Prostate gland (tissue), 2 donors: ENCODE measurements around the gene IFNB1. TPM values are rescaled to one million over a fixed set of nuclear protein-coding genes. Genes with fewer than 3 reads are reported as not detected.

Experiments
- DNase-seq: peaks from one replicate; pipeline ENCODE4 v3.0.0-alpha.2; 2019; ENCODE audit warnings: low spot score
- H3K27ac ChIP-seq, 2 donors: fragments of 200-600 bp; sonication (generic); 2 replicates each; pipeline ENCODE4 v1.5.1; 2017 to 2019
- H3K27me3 ChIP-seq: fragments of 200-600 bp; sonication (generic); replicated peaks from 2 replicates; pipeline ENCODE4 v1.5.1; 2019; ENCODE audit not compliant: insufficient read depth
- H3K36me3 ChIP-seq, 2 donors: fragments of 200-600 bp; sonication (generic); 1 replicate in 1 of 2; 2 replicates in 1 of 2; pipeline versions ENCODE4 v1.5.1 to v1.8.1; 2017 to 2019
- H3K4me1 ChIP-seq: fragments of 200-600 bp; sonication (generic); replicated peaks from 2 replicates; pipeline ENCODE4 v1.5.1; 2019
- H3K4me3 ChIP-seq, 2 donors: fragments of 200-600 bp; sonication (generic); 2 replicates each; pipeline ENCODE4 v1.5.1; 2017 to 2019
- H3K9me3 ChIP-seq: fragments of 200-600 bp; sonication (generic); 2 replicates; pipeline ENCODE4 v1.5.1; 2017
- POLR2A ChIP-seq: fragments of 450-650 bp; IDR thresholded peaks from one replicate; pipeline ENCODE4 v1.6.1; 2016; ENCODE audit warnings: antibody characterized with exemption, mild to moderate bottlenecking
- POLR2AphosphoS5 ChIP-seq: sonication (generic); formaldehyde crosslinking; IDR thresholded peaks from one replicate; pipeline ENCODE4 v1.6.1; 2017; ENCODE audit warnings: antibody characterized with exemption
- WGBS: methylation state at CpG from one replicate; pipeline ENCODE4 v1.1.5; 2018; 5-methylcytosine and 5-hydroxymethylcytosine counted together
- intact Hi-C: fragments of 100-400 bp; cut with DNase I; formaldehyde crosslinking; loops from one replicate; pipeline ENCODE4 v1.14.2; 2022
- total RNA-seq, 2 donors: library from RNA; depleted of rRNA; stranded (reverse); fragments of >200 nt; gene quantifications; one replicate each; pipeline ENCODE4 v1.1.0, GENCODE V29; 2016
- TF ChIP-seq, protein P1 (sequence below), 4 experiments: fragments of 200-600 bp in 2 of 4; fragments of 450-650 bp in 2 of 4; sonication (generic) in 2 of 4; IDR thresholded peaks; 1 replicate in 3 of 4; 2 replicates in 1 of 4; pipeline ENCODE4 v1.5.1; 2016 to 2019; ENCODE audit warnings: antibody characterized with exemption in 4 of 4, mild to moderate bottlenecking in 2 of 4, moderate library complexity in 2 of 4

The IFNB1 gene
- total RNA-seq: not detected

- DNase-seq: no peak
- Histone ChIP-seq H3K27me3 (no peaks in the 10 kb centered on the region), H3K36me3 (no peaks in the 10 kb centered on the region), H3K4me3 (no peak within 1 kb of the TSS), H3K27ac (no peak within 1 kb of the TSS), H3K4me1 (no peaks in the 10 kb centered on the region), H3K9me3 (no peaks in the 10 kb centered on the region)
- intact Hi-C loops: no loop called here
- WGBS: 92% methylated on average over 3 of the region's 3 CpGs
- no peak for TF ChIP-seq POLR2A
- TF ChIP-seq, protein P1, sequence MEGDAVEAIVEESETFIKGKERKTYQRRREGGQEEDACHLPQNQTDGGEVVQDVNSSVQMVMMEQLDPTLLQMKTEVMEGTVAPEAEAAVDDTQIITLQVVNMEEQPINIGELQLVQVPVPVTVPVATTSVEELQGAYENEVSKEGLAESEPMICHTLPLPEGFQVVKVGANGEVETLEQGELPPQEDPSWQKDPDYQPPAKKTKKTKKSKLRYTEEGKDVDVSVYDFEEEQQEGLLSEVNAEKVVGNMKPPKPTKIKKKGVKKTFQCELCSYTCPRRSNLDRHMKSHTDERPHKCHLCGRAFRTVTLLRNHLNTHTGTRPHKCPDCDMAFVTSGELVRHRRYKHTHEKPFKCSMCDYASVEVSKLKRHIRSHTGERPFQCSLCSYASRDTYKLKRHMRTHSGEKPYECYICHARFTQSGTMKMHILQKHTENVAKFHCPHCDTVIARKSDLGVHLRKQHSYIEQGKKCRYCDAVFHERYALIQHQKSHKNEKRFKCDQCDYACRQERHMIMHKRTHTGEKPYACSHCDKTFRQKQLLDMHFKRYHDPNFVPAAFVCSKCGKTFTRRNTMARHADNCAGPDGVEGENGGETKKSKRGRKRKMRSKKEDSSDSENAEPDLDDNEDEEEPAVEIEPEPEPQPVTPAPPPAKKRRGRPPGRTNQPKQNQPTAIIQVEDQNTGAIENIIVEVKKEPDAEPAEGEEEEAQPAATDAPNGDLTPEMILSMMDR (IDR thresholded peaks at IDR 0.05): no peak
- no peak for TF ChIP-seq POLR2AphosphoS5
Measured at GRCh38 chr9:21077781-21078180, at the start of gene IFNB1. Gene IFNB1 (minus strand): TSS chr9:21077942. CDS start chr9:21077869, 73 bp downstream.

GRCh38 chr9:21121595-21122251, 44.0 kb upstream of the IFNB1 start:
- intact Hi-C loops: no loop called here
- no peaks in the 10 kb centered on the region for H3K36me3 ChIP-seq
- 87% methylated on average over 4 of the region's 4 CpGs for WGBS

DNA sequence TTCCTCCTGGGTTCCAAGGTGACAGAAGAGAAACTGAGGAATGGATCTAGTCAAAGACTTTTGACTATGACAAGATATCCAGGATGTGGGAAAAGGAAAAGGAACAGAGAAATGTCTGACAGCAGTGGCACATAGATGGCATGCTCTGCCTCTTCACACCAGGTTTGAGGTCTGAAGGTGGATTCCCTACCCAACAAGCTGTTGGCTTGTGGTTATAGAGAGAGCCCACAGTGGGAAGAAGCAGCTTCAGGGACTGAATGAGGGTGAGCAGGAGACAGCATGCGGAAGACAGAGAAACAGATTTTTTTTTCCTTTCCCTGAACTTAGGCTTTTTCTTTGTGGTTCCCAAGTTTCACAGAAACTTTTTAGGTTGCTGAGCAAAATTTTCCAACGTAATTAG, 43.3 kb upstream of the IFNB1 start:
- H3K9me3 ChIP-seq: no peaks in the 10 kb centered on the region
- intact Hi-C loops: no loop called here
- no peaks in the 10 kb centered on the region for H3K4me1 ChIP-seq
- WGBS: 74% methylated on average over 2 of the region's 2 CpGs
- H3K36me3 ChIP-seq: no peaks in the 10 kb centered on the region
- TF ChIP-seq, protein P1 (IDR thresholded peaks at IDR 0.05): no peak
- TF ChIP-seq POLR2AphosphoS5 (no peak), POLR2A (no peak)
- no peak overlapping the region for H3K4me3 ChIP-seq
- no peak for DNase-seq
- no peak overlapping the region for H3K27ac ChIP-seq
- H3K27me3 ChIP-seq: no peaks in the 10 kb centered on the region

More at GRCh38 chr9:21121595-21122251, 44.0 kb upstream of the IFNB1 start:
- no peak overlapping the region for H3K4me3 ChIP-seq
- H3K27ac ChIP-seq: no peak overlapping the region
- no peaks in the 10 kb centered on the region for H3K27me3 ChIP-seq
- DNase-seq: no peak
- no peaks in the 10 kb centered on the region for H3K9me3 ChIP-seq
- TF ChIP-seq, protein P1 (IDR thresholded peaks at IDR 0.05): no peak
- TF ChIP-seq POLR2AphosphoS5 (no peak), POLR2A (no peak)
- no peaks in the 10 kb centered on the region for H3K4me1 ChIP-seq

DNA sequence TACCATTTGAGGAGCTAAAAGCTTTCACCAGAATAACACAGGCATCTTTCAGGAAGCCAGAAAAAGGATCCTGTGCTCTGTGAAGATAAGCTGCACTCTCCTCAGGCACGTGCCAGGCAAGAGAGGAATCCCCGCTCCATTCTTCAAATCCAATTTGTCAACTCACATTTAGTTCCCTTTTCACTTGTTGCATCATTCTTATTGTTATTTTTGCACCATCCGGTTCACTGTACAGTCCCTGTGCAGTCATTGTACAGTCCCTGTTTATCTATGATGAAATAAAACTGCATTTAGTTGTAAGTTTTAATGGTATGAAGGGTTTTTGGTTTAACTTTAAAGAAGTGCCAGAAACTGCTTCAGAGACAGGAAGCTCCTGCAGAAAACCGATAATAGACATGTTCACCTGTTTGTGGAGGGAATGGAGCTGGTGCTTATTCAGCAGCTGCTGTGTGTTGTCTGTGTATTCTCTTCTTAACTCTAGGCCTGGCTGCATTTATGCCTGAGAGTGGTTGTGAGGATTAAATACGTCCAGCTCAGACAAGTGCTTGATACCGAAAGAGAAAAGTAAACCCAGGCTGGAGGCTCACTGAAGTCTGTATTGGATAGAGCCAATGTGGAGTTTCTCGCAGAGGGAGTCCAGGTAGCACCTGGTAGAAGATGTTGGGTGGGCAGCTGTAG, 41.5 kb upstream of the IFNB1 start:
- 66% methylated on average over 7 of the region's 7 CpGs for WGBS
- intact Hi-C loops: loop anchor here (10.0 kb wide), 1 partner anchor 764 kb away; no protein-coding TSS in a partner anchor
- TF ChIP-seq POLR2AphosphoS5: no peak
- TF ChIP-seq, protein P1 (IDR thresholded peaks at IDR 0.05): no peak
- no peak for TF ChIP-seq POLR2A
- no peaks in the 10 kb centered on the region for H3K4me1 ChIP-seq
- H3K36me3 ChIP-seq: no peaks in the 10 kb centered on the region
- H3K27ac ChIP-seq: no peak overlapping the region
- no peaks in the 10 kb centered on the region for H3K27me3 ChIP-seq
- no peak overlapping the region for H3K4me3 ChIP-seq
- no peak for DNase-seq
- H3K9me3 ChIP-seq: no peaks in the 10 kb centered on the region
